HG02938 (cell line): Measurements from ENCODE around the gene ASB18.
"Not testable (repeated sequence)": the region's sequence is repeated elsewhere in the genome, so short reads cannot be mapped to it uniquely, and the experiment has no call there.

Experiments
- ATAC-seq: cut with Tn5 transposase; IDR thresholded peaks from one replicate; pipeline ENCODE4 v1.9.1; 2021; ENCODE audit warnings: mild to moderate bottlenecking, moderate library complexity; ENCODE audit not compliant: unreplicated experiment

The ASB18 gene

DNA sequence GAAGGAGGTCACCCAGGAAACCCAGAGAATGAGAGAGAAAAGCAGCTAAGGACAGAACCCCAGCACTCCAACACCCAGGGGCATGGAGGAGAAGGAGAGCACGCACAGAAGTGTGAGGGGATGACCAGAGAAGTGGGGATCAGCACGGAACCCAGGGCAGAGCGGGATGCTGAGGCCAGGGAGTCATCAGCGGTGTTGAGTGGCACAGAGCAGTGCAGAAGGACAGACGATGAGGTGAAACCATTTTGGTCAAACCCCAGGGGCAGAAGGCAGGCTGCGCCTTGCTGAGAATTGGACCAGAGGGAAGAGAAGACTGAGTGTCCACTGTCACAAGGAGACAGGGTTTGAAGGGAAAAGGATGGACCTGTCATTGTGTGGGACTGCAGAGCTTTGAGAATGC lies 23.4 kb upstream of the ASB18 start:
- ATAC-seq: no peak

DNA sequence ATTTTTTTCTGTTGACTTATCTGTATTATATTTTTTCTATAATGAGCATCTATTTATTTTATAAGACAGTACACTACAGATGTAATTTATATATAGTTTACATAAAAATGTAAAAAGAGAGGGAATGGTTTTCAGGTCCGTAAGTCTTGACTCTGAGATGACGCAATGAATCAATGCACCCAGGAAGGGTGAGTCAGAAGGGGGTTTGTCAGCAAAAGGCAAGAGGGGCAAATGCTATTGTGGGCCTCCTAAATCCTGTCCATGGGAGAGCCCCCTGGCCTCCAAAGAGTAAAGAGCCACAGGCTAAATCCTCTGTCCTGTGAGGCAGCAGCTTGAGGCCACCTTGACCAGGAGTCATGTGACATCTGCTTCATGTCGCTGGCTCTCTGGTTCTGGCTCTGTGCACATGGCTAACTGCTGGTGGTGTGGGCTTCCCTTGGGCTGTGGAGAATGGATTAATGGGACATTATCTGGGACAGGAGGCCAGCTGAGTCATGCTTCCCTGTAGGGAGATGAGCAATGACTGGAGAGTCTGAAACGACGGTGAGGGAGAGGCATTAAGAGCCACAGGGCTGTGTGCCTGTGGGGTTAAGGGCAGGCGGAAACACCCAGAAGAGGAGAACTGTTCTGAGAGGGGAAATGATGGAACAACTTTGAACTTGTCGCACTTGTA lies 22.8 kb upstream of the ASB18 start:
- ATAC-seq: no peak

DNA sequence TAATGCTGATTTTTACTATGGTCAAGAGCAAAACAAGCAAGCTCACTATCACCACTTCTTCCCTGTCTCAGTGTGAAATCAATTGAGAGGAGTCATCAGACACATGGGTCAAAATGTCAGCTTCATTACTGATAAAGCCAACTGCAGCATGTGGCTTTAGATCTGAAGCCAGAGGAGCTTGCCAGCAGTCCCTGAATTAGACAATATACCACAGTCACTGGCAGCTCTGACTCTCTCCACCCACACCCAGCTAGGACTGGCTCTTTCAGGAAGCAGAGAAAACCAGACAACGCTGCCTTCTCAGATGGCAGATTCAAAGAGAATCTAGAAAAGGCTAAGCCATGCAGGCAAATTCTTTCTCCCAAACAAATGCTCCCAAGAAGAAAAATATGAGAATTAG lies 20.0 kb upstream of the ASB18 start:
- no peak for ATAC-seq

DNA sequence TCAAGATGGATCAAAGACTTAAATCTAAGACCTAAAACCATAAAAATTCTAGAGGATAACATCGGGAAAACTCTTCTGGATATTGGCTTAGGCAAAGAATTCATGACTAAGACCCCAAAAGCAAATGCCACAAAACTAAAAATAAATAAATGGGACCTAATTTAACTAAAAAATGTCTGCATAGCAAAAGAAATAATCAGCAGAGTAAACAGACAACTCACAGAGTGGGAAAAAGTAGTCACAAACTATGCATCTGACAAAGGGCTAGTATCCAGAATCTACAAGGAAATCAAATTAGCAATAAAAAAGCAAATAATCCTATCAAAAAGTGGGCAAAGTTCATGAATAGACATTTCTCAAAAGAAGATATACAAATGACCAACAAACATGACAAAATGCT lies 18.2 kb upstream of the ASB18 start:
- ATAC-seq: no peak

DNA sequence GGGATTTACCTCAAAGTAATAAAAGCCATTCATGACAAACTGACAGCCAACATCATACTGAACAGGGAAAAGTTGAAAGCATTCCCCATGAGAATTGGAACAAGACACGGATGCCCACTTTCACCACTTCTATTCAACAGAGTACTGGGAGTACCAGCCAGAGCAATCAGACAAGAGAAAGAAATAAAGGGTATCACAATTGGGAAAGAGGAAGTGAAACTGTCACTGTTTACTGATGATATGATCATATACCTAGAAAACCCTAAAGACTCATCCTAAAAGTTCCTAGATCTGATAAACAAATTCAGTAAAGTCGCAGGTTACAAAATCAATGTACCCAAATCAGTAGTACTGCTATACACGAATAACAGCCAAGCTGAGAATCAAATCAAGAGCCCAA lies 17.2 kb upstream of the ASB18 start:
- ATAC-seq: no peak

DNA sequence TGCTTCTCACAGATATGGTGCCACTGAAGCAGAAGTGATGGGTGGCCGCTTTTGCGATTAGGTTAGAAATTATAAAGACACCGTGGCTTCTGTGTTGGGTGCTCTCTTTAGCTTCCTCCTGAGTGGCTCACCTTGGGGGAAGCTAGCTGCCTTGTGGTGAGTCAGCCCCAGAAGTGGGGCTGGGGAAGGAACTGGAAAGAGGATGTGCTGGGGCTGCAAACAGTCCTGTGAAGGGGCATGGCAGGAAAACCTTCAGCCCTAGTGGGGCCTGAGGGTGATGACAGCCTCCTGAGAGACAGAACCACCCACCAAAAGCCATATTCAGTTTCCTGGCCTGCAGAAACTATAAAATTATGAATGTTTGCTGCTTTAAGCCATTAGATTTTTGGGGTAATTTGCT lies 8.9 kb upstream of the ASB18 start:
- no peak for ATAC-seq

DNA sequence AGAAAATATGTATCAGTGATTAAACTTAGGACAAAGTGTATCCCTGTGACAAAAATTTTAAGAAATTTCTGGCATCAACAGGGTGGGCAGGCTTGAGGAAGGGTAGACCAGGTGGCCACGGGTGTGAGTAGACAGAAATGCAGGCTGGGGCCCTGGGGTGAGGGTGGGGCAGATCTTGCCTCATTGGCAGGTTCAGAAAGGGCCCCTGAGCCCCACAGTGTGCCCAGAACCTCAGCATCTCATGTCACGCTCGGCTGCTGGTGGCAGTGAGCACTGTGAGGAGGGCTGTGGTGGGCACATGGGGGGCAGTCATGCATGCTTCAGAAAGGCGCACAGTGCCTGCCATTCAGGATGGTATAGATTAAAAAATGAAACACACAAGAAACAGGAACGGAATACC lies 7.6 kb upstream of the ASB18 start:
- ATAC-seq: no peak

DNA sequence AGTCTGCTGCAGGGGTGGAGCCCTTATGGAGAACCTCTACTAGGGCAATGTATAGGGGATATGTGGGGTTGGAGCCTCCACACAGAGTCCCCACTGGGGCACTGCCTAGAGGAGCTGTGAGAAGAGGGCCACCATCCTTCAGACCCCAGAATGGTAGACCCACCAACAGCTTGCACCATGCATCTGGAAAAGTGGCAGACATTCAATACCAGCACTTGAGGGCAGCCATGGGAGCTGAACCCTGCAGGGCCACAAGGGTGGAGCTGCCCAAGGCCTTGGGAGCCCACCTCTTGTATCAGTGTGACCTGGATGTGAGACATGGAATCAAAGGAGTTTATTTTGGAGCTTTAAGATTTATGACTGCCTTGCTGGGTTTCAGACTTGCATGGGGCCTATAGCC lies 5.7 kb upstream of the ASB18 start:
- ATAC-seq: not testable (repeated sequence)

DNA sequence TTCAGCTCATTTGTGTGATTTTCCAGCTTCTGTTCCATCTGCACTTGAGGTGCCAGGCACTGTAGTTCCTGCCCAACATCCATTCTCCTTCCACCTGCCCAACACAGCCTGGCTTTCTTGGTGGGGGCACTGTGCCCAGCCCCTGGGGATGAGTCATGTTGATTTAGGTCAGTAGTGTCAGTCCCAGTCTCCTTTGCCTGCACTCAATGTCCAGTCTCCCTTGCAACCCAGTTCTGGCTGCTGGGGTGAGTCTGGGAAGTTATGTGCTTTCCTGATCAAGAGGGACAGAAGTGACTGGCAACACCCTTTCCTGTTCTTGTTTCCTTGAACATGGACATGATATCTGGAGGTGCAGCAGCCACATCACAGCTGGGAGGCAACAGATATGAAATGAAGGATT lies 1.5 kb upstream of the ASB18 start:
- ATAC-seq: no peak

DNA sequence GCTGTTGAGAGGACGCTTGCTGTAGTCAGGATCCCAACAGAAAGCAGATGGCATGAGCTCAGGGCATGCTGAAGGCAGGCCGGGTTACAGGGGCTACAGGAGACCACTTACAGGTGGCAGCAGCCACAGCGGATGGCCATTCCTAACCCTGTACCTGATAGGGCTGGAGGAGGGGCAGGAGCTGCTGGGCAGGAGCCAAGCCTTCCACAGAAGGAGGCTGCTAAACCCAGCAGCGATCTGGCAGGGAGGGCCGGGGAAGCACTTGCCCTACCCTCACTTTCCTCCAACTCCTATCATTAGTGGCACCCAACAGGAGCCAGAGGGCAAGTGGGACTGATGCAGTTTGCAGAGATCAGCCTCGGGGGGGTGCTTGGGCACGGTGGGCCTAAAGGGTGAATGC lies 2.0 kb downstream of the ASB18 start:
- no peak for ATAC-seq

DNA sequence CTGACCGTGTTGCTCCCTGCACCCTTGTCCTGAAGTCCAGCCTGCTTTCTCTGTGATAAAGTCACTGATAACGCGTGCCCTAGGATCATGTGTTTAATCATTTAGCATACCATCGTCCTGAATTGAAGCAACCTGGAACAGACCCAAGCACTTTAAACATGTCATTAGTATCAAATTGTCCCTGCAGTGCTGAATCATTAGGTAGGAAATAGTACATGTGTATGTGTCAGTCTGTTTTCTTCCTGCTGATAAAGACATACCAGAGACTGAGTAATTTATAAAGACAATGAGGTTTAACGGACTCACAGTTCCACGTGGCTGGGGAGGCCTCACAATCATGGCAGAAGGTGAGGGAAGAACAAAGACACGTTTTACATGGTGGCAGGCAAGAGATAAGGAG lies 2.8 kb downstream of the ASB18 start:
- ATAC-seq: no peak

DNA sequence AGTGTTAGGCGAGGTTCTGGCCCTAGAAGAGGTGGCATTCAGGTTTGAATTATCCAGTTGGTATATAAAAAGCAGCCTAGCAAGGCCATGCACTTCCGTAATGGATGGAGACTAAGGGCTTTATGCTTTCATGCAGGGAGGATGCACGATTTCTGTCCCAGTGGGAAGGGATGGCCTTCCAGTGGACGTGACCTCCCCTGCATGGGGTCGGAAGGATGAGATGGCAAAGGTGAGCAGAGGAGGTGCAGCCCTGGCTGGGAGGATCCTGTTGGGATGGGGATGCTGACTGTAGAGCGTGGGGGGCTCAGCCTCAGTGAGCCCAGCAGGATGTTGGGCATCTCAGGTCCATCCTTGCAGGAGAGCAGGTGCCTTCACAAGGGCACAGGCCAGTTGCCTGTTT lies 4.8 kb downstream of the ASB18 start:
- no peak for ATAC-seq

DNA sequence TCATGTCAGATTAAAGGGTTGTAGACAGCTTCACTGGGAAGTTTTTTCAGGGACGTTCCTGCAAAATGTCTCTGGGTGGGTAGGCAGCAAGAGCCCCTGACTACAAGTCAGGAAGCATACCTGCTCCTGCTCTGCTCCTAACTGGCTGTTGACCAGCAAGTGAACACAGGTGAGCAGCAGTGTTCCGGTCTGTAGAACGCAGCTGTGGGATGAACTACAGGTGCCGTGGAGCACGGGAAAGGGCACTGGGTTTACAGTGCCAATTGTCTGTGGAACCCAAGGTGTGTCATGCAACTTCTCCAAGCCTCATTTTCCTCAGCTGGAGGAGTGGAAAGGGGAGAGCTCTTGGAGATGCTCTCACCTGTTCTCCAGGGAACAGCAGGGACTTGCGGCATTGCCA lies 6.6 kb downstream of the ASB18 start:
- ATAC-seq: no peak

DNA sequence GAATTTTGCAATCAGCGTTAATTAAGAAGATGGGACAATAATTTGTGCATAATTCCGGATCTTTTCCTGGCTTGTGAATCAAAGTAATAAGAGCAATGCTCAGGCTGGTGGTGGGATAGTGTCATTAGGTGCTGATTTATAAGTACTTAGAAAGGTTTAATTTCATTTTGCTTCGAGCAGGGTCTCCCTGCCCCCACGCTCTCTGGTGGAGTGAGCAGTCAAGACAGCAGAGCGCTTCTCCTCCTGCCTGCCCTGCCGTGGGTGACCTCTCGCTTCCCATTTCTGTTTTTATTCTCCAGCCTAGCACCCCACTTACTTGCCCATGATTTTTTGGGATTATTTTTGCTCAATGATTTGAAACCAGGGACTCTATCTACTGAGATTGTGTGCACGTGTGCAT lies 7.1 kb downstream of the ASB18 start:
- no peak for ATAC-seq

DNA sequence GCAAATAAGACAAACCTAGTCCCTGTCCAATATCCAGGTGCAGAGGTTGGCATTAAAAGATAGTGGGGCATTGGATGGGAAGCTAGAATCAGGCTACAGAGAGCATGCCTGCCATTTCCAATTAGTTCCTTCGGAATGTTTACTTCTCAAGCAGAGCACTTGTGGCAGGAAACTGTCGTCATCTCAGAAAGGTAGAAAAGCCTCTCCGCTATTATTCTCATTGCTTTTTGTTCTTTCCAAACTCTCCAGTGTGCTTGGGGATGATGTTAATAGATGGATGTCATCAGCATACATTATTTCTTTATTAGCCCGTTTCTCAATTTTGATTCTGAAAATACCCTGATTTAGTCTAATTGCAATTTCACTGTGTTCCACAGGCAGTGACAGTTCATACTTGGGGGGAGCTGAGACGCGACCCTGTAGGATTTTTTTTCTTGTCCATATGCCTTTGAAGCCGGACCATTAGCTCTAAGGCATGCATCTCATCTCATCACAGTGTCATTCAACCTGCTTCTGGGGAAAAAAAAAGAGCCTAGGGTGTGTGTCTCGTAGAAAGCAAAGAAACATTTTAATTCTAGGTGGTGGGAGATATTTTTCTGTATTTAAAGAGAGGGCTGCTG lies 7.7 kb downstream of the ASB18 start:
- ATAC-seq: no peak

DNA sequence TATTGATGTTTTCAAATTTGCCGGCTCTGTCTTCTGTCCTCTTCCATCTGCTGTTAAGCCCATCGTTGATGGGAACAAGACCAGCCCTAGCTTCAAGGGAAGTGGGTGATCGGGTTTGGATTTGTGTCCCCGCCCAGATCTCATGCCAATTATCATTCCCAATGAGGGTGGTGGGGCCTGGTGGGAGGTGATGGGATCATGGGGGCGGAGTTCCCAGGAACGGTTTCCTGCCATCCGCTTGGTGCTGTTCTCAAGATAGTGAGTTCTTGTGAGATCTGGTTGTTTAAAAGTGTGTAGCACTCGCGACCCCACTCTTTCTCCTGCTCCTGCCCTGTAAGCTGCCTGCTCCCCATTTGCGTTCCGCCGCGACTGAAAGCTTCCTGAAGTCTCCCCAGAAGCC lies 9.5 kb downstream of the ASB18 start:
- no peak for ATAC-seq

DNA sequence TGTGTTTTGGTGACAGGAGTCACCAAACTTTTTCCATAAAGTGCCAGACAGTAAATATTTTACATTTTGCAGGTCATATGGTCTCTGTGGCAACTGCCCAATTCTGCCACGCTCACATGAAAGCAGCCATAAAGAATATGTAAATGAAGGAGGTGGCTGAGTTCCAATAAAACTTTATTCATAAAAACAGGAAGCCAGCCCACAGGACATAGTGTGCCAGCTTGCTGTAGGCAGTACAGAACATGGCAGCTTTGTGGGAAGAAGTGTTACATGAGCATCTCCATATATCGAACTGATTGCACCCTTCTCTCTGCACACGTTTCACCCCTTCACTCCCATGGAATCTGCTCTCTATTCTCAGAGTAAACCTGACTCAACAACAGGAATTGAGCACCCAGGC lies 10.2 kb downstream of the ASB18 start:
- ATAC-seq: no peak

DNA sequence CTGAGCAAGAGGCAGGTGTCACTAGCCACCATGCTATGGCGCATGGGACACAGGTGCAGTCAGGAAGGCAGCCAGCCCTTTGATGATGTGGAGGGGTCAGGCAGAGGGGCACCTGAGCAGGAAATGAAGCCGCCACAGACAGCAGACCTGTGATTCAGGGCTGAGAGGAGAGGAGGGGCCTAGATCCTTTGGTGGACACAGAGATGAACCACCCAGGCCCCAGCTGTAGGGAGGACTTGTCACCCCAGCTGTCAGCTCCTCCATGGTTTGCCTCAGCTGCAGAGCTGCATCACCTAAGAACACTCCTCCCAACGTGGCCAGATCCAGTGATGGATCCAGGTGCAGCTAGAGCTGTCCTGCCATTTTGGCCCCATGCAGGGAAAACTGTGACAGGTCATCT lies 11.6 kb downstream of the ASB18 start:
- ATAC-seq: no peak

DNA sequence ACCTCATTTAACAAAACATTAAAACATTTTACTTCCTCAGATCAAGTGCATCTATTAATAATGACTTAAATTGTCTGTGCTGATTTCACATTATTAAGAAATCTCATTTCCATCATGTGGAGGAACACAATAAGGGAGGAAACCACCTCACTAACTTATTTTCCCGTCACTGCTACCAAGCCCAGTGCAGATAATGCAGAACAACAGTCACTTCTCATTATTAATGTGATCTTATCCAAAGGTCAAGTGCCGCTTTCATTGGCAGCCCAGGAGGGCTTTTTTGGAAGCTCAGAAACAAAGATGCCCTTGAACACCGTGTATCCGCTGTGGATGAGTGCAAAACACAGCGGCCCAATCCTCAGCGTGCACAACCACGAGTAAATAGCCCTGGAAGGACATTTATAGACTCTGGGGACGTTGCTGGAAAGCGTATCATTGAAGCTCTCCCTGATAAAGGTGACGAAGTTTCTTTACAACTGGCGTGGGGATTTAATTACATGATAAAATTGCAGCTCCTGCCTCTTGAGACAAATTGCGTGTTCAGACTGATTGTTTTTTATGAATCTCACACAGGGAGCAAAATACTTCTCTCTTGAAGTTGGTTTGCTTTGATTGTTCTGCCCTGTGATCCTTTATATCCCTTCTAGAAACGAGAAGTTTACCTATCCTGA lies 13.2 kb downstream of the ASB18 start:
- no peak for ATAC-seq

DNA sequence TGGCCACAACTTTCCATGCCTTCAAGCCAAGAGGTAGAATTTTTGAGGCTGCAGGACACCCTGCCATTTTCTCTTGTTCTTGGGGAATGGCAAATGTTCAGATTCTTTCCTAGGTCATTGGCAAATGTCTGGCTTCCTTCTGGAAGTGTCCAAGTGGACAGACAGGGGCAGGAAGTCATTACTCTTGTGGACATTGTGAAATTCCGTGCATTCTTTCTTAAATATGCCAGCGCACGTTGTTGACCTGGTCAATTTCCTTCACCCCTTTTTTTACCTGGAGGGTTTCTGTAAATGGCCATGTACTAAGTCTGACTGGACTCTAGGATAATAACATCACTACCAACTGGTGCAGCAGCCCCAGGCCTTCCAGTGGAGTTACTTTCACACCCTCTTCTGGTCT lies 13.9 kb downstream of the ASB18 start:
- ATAC-seq: no peak

DNA sequence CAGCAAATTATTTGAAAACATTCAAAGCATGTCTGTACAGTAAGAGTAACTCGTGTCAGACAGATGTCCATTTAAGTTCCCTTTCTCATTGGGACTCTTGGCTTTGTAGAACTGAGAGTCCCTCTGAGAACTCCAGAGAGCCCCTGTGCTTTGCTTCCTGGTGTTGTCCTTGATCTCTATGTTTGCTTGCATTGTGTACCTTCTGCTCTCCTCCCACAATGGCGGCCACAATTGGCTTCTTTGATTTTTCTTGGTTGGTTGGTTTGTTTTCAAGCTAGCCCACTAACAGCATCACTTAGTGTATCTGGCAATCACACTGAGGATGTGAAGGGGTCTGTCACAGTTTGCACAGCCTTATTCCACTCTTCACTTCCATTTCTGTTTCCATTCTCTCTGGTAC lies 15.1 kb downstream of the ASB18 start:
- no peak for ATAC-seq

DNA sequence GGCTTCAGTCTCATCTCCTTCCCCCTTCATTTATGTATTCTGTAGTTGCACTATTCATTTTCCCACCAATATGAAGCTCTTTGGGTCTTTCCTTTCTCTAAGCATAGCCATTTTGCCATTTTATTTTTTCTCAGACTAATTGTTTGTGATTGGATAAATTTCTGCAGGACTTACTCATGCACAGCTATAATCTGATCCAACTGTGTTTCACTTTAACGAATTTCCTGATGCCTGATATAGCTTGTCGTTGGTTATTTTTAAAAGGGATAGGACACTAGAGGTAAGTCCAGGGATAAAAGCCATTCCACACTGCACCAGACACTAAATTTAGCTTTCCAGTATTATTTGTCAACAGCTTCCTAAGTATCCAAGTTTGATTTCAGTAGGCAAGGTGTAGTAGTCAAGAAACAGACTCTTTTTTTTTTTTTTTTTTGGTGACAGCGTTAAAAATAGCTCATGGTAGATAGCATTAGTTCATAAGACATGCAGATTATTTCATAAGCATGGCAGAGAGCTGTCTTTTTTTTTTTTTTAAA lies 17.4 kb downstream of the ASB18 start:
- no peak for ATAC-seq
